Right lung (tissue), 5 donors: Measurements from ENCODE around the gene OR6Y1. TPM values are rescaled to one million over a fixed set of nuclear protein-coding genes. Genes with fewer than 3 reads are reported as not detected.

Experiments
- DNase-seq, 2 donors: peaks; one replicate each; pipeline ENCODE4 v3.0.0-alpha.2; 2013
- polyA plus RNA-seq, 5 donors: library from polyadenylated mRNA; unstranded; fragments of 120-200 nt; gene quantifications; one replicate each; pipeline versions ENCODE4 v1.2.1 to v1.2.3, GENCODE V29; 2013; ENCODE audit warnings: inconsistent platforms in 1 of 5, low replicate concordance in 1 of 5; ENCODE audit not compliant: insufficient read length in 5 of 5, insufficient read depth in 1 of 5

Gene OR6Y1
- polyA plus RNA-seq, 5 donors: 0.13 TPM; not detected in 4

- no peak for DNase-seq
These were observed 47.7 kb downstream of the OR6Y1 start for GRCh38 chr1:158506369-158506987.

DNA sequence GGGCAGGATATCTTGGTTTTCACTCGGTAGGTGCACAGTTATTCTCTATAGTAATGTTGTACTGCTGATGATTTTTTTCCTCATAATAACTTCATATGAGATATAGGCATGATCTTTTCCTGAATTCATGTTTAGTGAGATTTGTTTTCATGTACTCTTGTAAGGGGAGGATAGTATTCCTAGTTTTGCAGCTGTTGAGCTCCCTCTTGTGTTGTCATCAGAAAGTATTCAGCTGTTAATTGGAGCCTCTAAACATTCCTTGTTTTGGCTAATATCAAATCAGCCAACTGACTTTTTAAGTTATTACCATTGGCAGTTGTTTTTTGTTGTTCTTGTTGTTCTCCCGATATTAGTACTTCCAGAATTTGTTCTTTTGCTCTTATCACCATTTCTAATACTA is 57.8 kb downstream of the OR6Y1 start:
- DNase-seq: no peak

DNA sequence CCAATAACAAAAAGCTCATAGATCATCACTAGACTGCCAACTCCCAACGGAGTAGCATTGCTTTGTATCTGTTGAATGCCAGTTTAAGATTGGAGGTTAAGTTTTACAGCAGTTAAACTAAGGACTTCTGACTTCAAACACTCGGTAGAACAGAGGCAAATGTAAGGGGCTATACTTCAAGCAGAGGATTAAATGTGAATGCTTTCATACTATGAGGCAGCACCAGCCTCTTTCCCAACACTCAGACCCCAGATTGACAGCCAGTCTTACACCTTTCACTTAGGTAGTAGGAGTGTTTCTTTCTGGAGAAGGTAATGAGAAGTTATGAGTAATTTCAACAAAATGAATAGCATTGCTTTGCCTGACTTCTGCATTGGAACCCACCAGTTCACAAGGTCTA is 59.4 kb downstream of the OR6Y1 start:
- DNase-seq: no peak

Other genes with a start within 250 kb of the OR6Y1 start
- gene CD1B, start 222.9 kb downstream of the OR6Y1 start, polyA plus RNA-seq: not detected
- under 1 TPM in 3 of 5 donors, not detected in 2; 0.16 to 0.31 (median 0.22) TPM for gene CD1E, start 200.5 kb downstream of the OR6Y1 start, polyA plus RNA-seq
- gene OR10T2, start 154.9 kb downstream of the OR6Y1 start, polyA plus RNA-seq: not detected
- under 1 TPM in 1 of 5 donors, not detected in 4; 0.08 TPM for gene OR10K2, start 128.2 kb downstream of the OR6Y1 start, polyA plus RNA-seq
- gene OR10K1, start 92.6 kb downstream of the OR6Y1 start, polyA plus RNA-seq: under 1 TPM in 1 of 5 donors, not detected in 4; 0.04 TPM
- not detected for gene OR10R2, start 82.2 kb downstream of the OR6Y1 start, polyA plus RNA-seq
- gene OR6P1, start 16.2 kb upstream of the OR6Y1 start, polyA plus RNA-seq: not detected
- gene OR10X1, start 25.5 kb upstream of the OR6Y1 start, polyA plus RNA-seq: not detected
- under 1 TPM; 0.19 to 0.70 (median 0.29) TPM for gene OR10Z1, start 50.9 kb upstream of the OR6Y1 start, polyA plus RNA-seq
- gene SPTA1, start 132.3 kb upstream of the OR6Y1 start, polyA plus RNA-seq: 10 to 100 TPM in 2 of 5 donors, 1 to 10 TPM in 3; 8.3 to 26.4 (median 8.9) TPM
- not detected for gene OR6K2, start 146.2 kb upstream of the OR6Y1 start, polyA plus RNA-seq
- gene OR6K3, start 166.3 kb upstream of the OR6Y1 start, polyA plus RNA-seq: under 1 TPM in 2 of 5 donors, not detected in 3; 0.09 TPM
- not detected for gene OR6K6, start 200.3 kb upstream of the OR6Y1 start, polyA plus RNA-seq
- gene OR6N1, start 217.8 kb upstream of the OR6Y1 start, polyA plus RNA-seq: not detected
- not detected for gene OR6N2, start 226.8 kb upstream of the OR6Y1 start, polyA plus RNA-seq